GM18505 (cell line): ENCODE measurements around the gene STAP1.
"Not testable (repeated sequence)": the region's sequence is repeated elsewhere in the genome, so short reads cannot be mapped to it uniquely, and the experiment has no call there.

ENCODE experiments used
- ATAC-seq: cut with Tn5 transposase; IDR thresholded peaks from one replicate; pipeline ENCODE4 v1.9.1; 2021; ENCODE audit not compliant: unreplicated experiment
- POLR2A ChIP-seq: IDR thresholded peaks from 4 replicates; pipeline ENCODE4 v1.6.1; 2011; ENCODE audit warnings: borderline replicate concordance; ENCODE audit not compliant: insufficient read depth, insufficient read length; ENCODE audit errors: extremely low read depth

The STAP1 gene

GRCh38 chr4:67545199-67546003, 13.1 kb upstream of the STAP1 start, which contains the start of gene CENPC:
TSS of gene CENPC (minus strand) at chr4:67545503. CDS start at chr4:67545355, 148 bp downstream.
- peak; percentile 95 for ATAC-seq
- TF ChIP-seq POLR2A: peak; percentile 98

DNA sequence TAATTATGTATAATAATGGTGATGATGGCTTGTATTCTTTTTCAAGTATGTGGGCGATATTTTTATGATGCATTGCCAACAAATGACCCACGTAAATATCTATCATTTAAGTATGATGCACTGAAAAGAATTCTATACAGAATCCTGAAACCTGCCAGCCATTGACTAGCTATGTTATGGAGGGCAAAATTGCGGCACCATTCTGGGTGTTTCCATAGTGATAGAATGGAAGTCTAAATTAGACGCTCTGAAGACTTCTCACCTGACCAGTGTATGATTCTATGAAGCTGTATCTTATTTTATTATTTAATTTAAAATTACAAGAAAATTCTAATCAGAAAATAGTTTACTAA, 12.5 kb upstream of the STAP1 start:
- TF ChIP-seq POLR2A: no peak
- ATAC-seq: no peak

GRCh38 chr4:67546971-67547370, 11.6 kb upstream of the STAP1 start:
- ATAC-seq: no peak
- TF ChIP-seq POLR2A: no peak

DNA sequence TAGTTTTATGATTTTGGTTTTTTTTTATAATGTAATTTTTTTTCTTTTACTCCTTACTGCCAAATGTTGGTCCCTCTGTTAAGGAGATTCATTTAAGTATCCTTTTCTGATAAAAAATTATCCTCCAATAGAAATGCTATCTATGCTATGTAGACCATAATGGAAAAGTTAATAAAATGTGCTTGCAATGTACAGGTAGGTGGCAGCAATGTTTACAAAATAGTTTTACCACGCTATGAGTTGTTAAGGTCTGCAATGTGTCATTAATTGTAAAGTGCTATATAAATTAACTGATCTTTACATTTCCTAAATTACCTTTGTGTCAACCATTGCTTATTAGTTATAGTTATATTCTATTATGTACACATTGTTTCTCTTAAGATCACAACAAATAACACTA, 9.4 kb upstream of the STAP1 start:
- ATAC-seq: peak; percentile 19
- TF ChIP-seq POLR2A: no peak

DNA sequence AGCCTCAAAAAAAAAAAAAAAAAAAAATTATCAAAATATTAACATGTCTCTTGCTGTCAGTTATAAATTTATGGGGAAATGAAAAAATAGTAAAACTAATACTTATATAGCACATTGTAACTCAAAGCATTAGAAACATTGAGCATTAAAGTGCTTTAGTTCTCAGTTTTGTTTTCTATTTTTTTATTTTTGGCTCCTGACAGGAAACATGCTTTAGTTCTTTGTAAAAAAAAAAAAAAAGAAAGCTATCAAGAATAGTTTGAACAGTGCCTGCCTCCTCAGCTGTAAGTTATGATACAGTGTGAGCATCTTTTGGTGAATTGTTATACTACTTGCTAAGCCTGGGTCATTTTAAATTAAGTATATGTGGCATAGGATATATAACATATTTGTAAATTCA, 8.1 kb upstream of the STAP1 start:
- TF ChIP-seq POLR2A: no peak
- ATAC-seq: peak; percentile 36

- no peak for TF ChIP-seq POLR2A
- ATAC-seq: peak; percentile 29
These were observed 7.7 kb upstream of the STAP1 start for GRCh38 chr4:67550857-67551256.

- ATAC-seq: not testable (repeated sequence)
These were observed 6.3 kb upstream of the STAP1 start for GRCh38 chr4:67552146-67552792.

DNA sequence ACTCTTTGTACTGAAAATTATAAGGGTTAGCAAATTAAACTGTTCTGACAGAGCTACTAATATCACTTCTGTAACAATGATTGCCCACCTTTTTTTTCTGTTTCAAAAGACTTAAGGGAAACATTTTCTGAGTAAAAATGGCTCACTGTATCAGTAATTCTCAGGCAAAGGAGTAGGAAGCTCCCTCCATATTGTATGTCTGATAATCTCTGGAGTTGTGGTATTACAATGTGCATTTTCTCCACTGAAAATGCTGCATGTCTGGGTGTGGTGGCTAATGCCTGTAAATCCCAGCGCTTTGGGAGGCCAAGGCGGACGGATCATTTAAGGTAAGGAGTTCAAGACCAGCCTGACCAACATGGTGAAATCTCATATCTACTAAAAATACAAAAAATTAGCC, 4.4 kb upstream of the STAP1 start:
- no peak for TF ChIP-seq POLR2A
- no peak for ATAC-seq

- ATAC-seq: no peak
These were observed 3.1 kb upstream of the STAP1 start for GRCh38 chr4:67555447-67555846.

GRCh38 chr4:67556436-67556835, 2.1 kb upstream of the STAP1 start:
- ATAC-seq: no peak
- no peak for TF ChIP-seq POLR2A

More at GRCh38 chr4:67555447-67555846, 3.1 kb upstream of the STAP1 start:
- TF ChIP-seq POLR2A: no peak

GRCh38 chr4:67565284-67565683, 6.8 kb downstream of the STAP1 start:
- no peak for TF ChIP-seq POLR2A
- ATAC-seq: no peak

GRCh38 chr4:67566335-67566734, 7.8 kb downstream of the STAP1 start:
- no peak for ATAC-seq
- TF ChIP-seq POLR2A: no peak

DNA sequence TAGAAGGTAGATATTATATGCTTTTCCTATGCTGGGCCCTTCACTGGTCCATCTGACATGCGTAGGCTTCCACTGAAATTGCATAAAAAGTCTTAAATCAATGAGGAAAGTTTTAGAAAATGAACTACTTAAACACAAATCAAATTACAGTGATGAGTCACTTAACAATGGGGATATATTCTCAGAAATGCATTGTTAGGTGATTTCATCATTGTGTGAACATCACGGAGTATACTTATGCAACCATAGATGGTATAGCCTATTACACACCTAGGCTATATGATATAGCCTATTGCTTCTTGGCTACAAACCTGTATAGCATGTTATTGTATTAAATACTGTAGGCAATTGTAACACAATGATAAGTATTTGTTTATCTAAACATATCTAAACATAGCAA, 10.3 kb downstream of the STAP1 start:
- no peak for TF ChIP-seq POLR2A
- no peak for ATAC-seq

DNA sequence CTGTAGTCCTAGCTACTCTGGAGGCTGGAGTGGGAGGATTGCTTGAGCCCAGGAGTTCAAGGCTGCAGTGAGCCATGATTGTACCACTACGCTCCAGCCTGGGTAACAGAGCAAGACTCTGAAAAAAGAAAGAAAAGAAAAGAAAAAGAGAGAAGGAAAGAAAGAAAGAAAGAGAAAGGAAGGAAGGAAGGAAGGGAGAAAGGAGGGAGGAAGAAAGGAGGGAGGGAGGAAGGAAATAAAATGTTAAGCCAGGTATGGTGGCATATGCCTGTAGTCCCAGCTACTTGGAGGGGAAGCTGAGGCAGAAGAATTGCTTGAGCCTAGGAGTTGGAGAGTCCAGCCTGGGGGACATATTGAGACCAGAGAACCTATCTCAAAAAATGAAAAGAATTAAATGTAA, 12.0 kb downstream of the STAP1 start:
- no peak for TF ChIP-seq POLR2A
- ATAC-seq: no peak
